A549 (cell line): ENCODE data around the gene SCN2B. TPM values are rescaled to one million over a fixed set of nuclear protein-coding genes. Genes with fewer than 3 reads are reported as not detected.

ENCODE experiments used
- ATAC-seq, 2 experiments: fragments of 200-7000 bp in 1 of 2; fragments of >200 bp in 1 of 2; cut with Nextera tagmentation in 1 of 2; cut with Tn5 transposase in 1 of 2; 3 replicates each; pipeline versions ENCODE4 v1.8.0 to v1.9.1; 2018 to 2020; ENCODE audit warnings: mild to moderate bottlenecking in 1 of 2, moderate library complexity in 1 of 2
- CTCF ChIA-PET: fragments of 300-600 bp; sonication (Branson Sonifier 250); formaldehyde crosslinking; extraction: SDS; loops from one replicate; lab custom pipeline; 2021; ENCODE audit warnings: antibody characterized with exemption, inconsistent platforms; lab: Yijun Ruan, JAX
- POLR2A ChIA-PET: fragments of 350-600 bp; formaldehyde crosslinking; extraction: SDS; loops from one replicate; lab custom pipeline; 2021; ENCODE audit warnings: antibody characterized with exemption, inconsistent platforms; lab: Yijun Ruan, JAX
- DNase-seq, 2 experiments: peaks; one replicate each; pipeline versions ENCODE4 v3.0.0 to v3.0.0-alpha.2; 2011 to 2016; ENCODE audit warnings: low read depth in 1 of 2, low spot score in 1 of 2
- FAIRE-seq: peaks from 2 replicates; lab custom pipeline; 2011; peaks lifted over from hg19 to GRCh38; lab: Jason Lieb, UNC
- H3K27ac ChIP-seq, 2 experiments: fragments of >200 bp; sonication (Bioruptor Twin); formaldehyde crosslinking; 3 replicates each; pipeline ENCODE4 v1.5.1; 2016 to 2017
- H3K4me1 ChIP-seq: fragments of >200 bp; sonication (Bioruptor Twin); formaldehyde crosslinking; 3 replicates; pipeline ENCODE4 v1.6.1; 2016
- H3K4me2 ChIP-seq: fragments of >200 bp; sonication (Bioruptor Twin); formaldehyde crosslinking; 3 replicates; pipeline ENCODE4 v1.6.1; 2016
- H3K4me3 ChIP-seq: fragments of >200 bp; sonication (Bioruptor Twin); formaldehyde crosslinking; 3 replicates; pipeline ENCODE4 v1.5.1; 2016
- H3K9me3 ChIP-seq: fragments of >200 bp; sonication (Bioruptor Twin); formaldehyde crosslinking; 3 replicates; pipeline ENCODE4 v1.6.1; 2016
- CEBPB ChIP-seq, 2 experiments: fragments of >200 bp in 1 of 2; sonication (Bioruptor Twin) in 1 of 2; formaldehyde crosslinking in 1 of 2; IDR thresholded peaks; 2 replicates each; pipeline ENCODE4 v1.6.1; 2012 to 2016
- CHD4 ChIP-seq: fragments of 200-600 bp; sonication (generic); IDR thresholded peaks from 2 replicates; pipeline ENCODE4 v1.6.1; 2016; ENCODE audit warnings: antibody characterized with exemption, mild to moderate bottlenecking, borderline replicate concordance
- EHF ChIP-seq: fragments of 250-450 bp; sonication (Bioruptor Pico); IDR thresholded peaks from 2 replicates; pipeline ENCODE4 v1.5.0; 2020; ENCODE audit warnings: mild to moderate bottlenecking
- EHMT2 ChIP-seq: fragments of 200-600 bp; sonication (generic); IDR thresholded peaks from 2 replicates; pipeline ENCODE4 v1.6.1; 2016; ENCODE audit warnings: antibody characterized with exemption, low read depth, mild to moderate bottlenecking, moderate library complexity
- EP300 ChIP-seq, 2 experiments: fragments of >200 bp; sonication (Bioruptor Twin); formaldehyde crosslinking; IDR thresholded peaks; 2 replicates in 1 of 2; 3 replicates in 1 of 2; pipeline ENCODE4 v1.6.1; 2016 to 2017
- ESRRA ChIP-seq: fragments of 150-350 bp; IDR thresholded peaks from 2 replicates; pipeline ENCODE4 v1.6.1; 2014; ENCODE audit warnings: mild to moderate bottlenecking, low read length, borderline replicate concordance
- FOSB ChIP-seq: fragments of 250-450 bp; sonication (Bioruptor Pico); IDR thresholded peaks from 2 replicates; pipeline ENCODE4 v1.5.0; 2020; ENCODE audit warnings: mild to moderate bottlenecking, moderate library complexity
- FOSL2 ChIP-seq, 2 experiments: fragments of 450-650 bp in 1 of 2; fragments of >200 bp in 1 of 2; sonication (Bioruptor Twin) in 1 of 2; formaldehyde crosslinking; IDR thresholded peaks; 2 replicates each; pipeline versions ENCODE4 v1.5.0 to v1.6.1; 2016 to 2020; ENCODE audit warnings: mild to moderate bottlenecking in 1 of 2, moderate library complexity in 1 of 2
- FOXS1 ChIP-seq: fragments of 250-450 bp; sonication (Bioruptor Pico); IDR thresholded peaks from 2 replicates; pipeline ENCODE4 v1.5.0; 2020; ENCODE audit warnings: mild to moderate bottlenecking, moderate library complexity
- GATA3 ChIP-seq: IDR thresholded peaks from 2 replicates; pipeline ENCODE4 v1.6.1; 2012; ENCODE audit warnings: borderline replicate concordance
- HDAC2 ChIP-seq: fragments of 200-600 bp; sonication (generic); IDR thresholded peaks from 2 replicates; pipeline ENCODE4 v1.6.1; 2016
- HEYL ChIP-seq: fragments of 250-450 bp; sonication (Bioruptor Pico); IDR thresholded peaks from 2 replicates; pipeline ENCODE4 v1.8.0; 2021; ENCODE audit warnings: mild to moderate bottlenecking, moderate library complexity
- HOXA7 ChIP-seq: fragments of 250-450 bp; sonication (Bioruptor Pico); IDR thresholded peaks from 2 replicates; pipeline ENCODE4 v1.5.0; 2020; ENCODE audit warnings: mild to moderate bottlenecking, moderate library complexity
- HOXB13 ChIP-seq: fragments of 250-450 bp; sonication (Bioruptor Pico); IDR thresholded peaks from 2 replicates; pipeline ENCODE4 v1.5.0; 2020; ENCODE audit warnings: low read depth, mild to moderate bottlenecking, moderate library complexity
- HOXB5 ChIP-seq: fragments of 250-450 bp; sonication (Bioruptor Pico); IDR thresholded peaks from 2 replicates; pipeline ENCODE4 v1.5.0; 2020; ENCODE audit warnings: mild to moderate bottlenecking, moderate library complexity
- JUN ChIP-seq, 2 experiments: fragments of >200 bp; sonication (Bioruptor Twin); formaldehyde crosslinking; IDR thresholded peaks; 2 replicates in 1 of 2; 3 replicates in 1 of 2; pipeline ENCODE4 v1.6.1; 2016 to 2017
- MYC ChIP-seq: IDR thresholded peaks from 2 replicates; pipeline ENCODE4 v1.6.1; 2012; ENCODE audit warnings: mild to moderate bottlenecking, inconsistent platforms, low read length, improper control_type of control experiment, borderline replicate concordance
- NFE2L2 ChIP-seq: fragments of 150-350 bp; conservative IDR thresholded peaks from 2 replicates; pipeline ENCODE4 v1.6.1; 2014; ENCODE audit warnings: low read length
- NPAS2 ChIP-seq: fragments of 250-450 bp; sonication (Bioruptor Pico); IDR thresholded peaks from 2 replicates; pipeline ENCODE4 v1.8.0; 2022; ENCODE audit warnings: mild to moderate bottlenecking, moderate library complexity, borderline replicate concordance
- NR3C1 ChIP-seq: fragments of >200 bp; sonication (Bioruptor Twin); formaldehyde crosslinking; IDR thresholded peaks from 3 replicates; pipeline ENCODE4 v1.6.1; 2017
- PHF8 ChIP-seq: fragments of 200-600 bp; sonication (generic); IDR thresholded peaks from 2 replicates; pipeline ENCODE4 v1.6.1; 2016; ENCODE audit warnings: low read depth, mild to moderate bottlenecking, antibody characterized with exemption, moderate library complexity, borderline replicate concordance
- POLR2AphosphoS2 ChIP-seq: conservative IDR thresholded peaks from 2 replicates; pipeline ENCODE4 v1.6.1; 2012; ENCODE audit warnings: low read length, improper control_type of control experiment, inconsistent platforms
- RAD21 ChIP-seq, 2 experiments: fragments of >200 bp in 1 of 2; sonication (Bioruptor Twin) in 1 of 2; formaldehyde crosslinking in 1 of 2; IDR thresholded peaks in 1 of 2; conservative IDR thresholded peaks in 1 of 2; 2 replicates in 1 of 2; 3 replicates in 1 of 2; pipeline ENCODE4 v1.6.1; 2012 to 2018; ENCODE audit warnings: inconsistent platforms in 1 of 2
- RCOR1 ChIP-seq: fragments of 150-350 bp; IDR thresholded peaks from 2 replicates; pipeline ENCODE4 v1.6.1; 2014; ENCODE audit warnings: antibody characterized with exemption, low read length, low read depth
- RFX5 ChIP-seq: fragments of 450-650 bp; IDR thresholded peaks from 2 replicates; pipeline ENCODE4 v1.7.1; 2014; ENCODE audit warnings: antibody characterized with exemption, mild to moderate bottlenecking, moderate library complexity
- RNF2 ChIP-seq: fragments of 200-600 bp; sonication (generic); IDR thresholded peaks from 2 replicates; pipeline ENCODE4 v1.6.1; 2016; ENCODE audit warnings: low read depth, mild to moderate bottlenecking, antibody characterized with exemption, moderate library complexity, borderline replicate concordance
- SMC3 ChIP-seq: fragments of >200 bp; sonication (Bioruptor Twin); formaldehyde crosslinking; IDR thresholded peaks from 3 replicates; pipeline ENCODE4 v1.6.1; 2018; ENCODE audit warnings: inconsistent platforms
- SREBF2 ChIP-seq: fragments of 450-650 bp; IDR thresholded peaks from 2 replicates; pipeline ENCODE4 v1.6.1; 2014; ENCODE audit warnings: mild to moderate bottlenecking, moderate library complexity
- ZNF302 ChIP-seq: fragments of 250-450 bp; sonication (Bioruptor Pico); IDR thresholded peaks from 2 replicates; pipeline ENCODE4 v1.9.0; 2021; ENCODE audit warnings: inconsistent platforms, mild to moderate bottlenecking, moderate library complexity
- ZSCAN20 ChIP-seq: fragments of 250-450 bp; sonication (Bioruptor Pico); IDR thresholded peaks from 2 replicates; pipeline ENCODE4 v1.8.0; 2022; ENCODE audit warnings: mild to moderate bottlenecking, moderate library complexity
- WGBS: methylation state at CpG from one replicate; pipeline ENCODE4 v1.1.6; 2017; ENCODE audit errors: missing lambda C conversion rate; 5-methylcytosine and 5-hydroxymethylcytosine counted together
- polyA plus RNA-seq, 4 experiments: library from polyadenylated mRNA; depleted of rRNA in 3 of 4; stranded (reverse); fragments of >200 nt; fragmentation: RNase III in 1 of 4; extraction: RNeasy Plus Mini Kit Qiagen cat#74134 plus additional on column Dnase treatment in 1 of 4; gene quantifications; 2 replicates in 3 of 4; 3 replicates in 1 of 4; pipeline ENCODE4 v1.2.3, GENCODE V29; 2011 to 2017
- TF ChIP-seq, protein P1 (sequence below): IDR thresholded peaks from 2 replicates; pipeline ENCODE4 v1.6.1; 2012
- TF ChIP-seq, protein P2 (sequence below): fragments of 250-450 bp; sonication (Bioruptor Pico); IDR thresholded peaks from 2 replicates; pipeline ENCODE4 v1.5.0; 2020; ENCODE audit warnings: low read depth, mild to moderate bottlenecking, moderate library complexity
- TF ChIP-seq, protein P3 (sequence below): fragments of 150-350 bp; IDR thresholded peaks from 2 replicates; pipeline ENCODE4 v1.6.1; 2014; ENCODE audit warnings: low read depth, mild to moderate bottlenecking, low read length

The SCN2B gene
- polyA plus RNA-seq, 2 of the 4 experiments (the other 2 are of a cell fraction) = not detected

DNA sequence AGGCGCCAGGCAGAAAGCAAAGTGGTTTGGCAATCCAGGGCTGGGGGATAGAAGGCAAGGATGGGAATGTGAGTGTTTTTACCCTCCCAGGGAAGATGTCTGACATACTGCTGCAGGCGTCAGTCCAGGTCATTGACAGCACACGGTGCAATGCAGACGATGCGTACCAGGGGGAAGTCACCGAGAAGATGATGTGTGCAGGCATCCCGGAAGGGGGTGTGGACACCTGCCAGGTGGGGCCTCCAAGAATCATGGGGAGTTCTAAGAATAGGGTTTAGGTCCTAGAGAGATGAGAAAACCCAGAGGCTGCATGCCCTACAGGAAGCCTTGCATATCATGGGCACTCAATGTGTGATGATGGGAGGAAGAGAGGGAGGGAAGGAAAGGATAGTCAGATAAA, 61.4 kb downstream of the SCN2B start:
- FAIRE-seq (no peak), ATAC-seq (no peak), DNase-seq (no peak)
- CTCF ChIA-PET = no interaction called here
- no peak for TF ChIP-seq FOSL2 (IDR thresholded peaks at IDR 0.05)
- TF ChIP-seq FOSL2 (CRISPR knock-in tag; IDR thresholded peaks at IDR 0.05) = no peak
- TF ChIP-seq HEYL (CRISPR knock-in tag) = no peak
- TF ChIP-seq SMC3 = no peak
- TF ChIP-seq, protein P1, sequence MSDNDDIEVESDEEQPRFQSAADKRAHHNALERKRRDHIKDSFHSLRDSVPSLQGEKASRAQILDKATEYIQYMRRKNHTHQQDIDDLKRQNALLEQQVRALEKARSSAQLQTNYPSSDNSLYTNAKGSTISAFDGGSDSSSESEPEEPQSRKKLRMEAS = no peak
- TF ChIP-seq ZNF302 (CRISPR knock-in tag) = no peak
- no peak for TF ChIP-seq HOXA7 (CRISPR knock-in tag)
- TF ChIP-seq MYC = no peak
- TF ChIP-seq RCOR1 = no peak
- no peak for TF ChIP-seq CHD4
- TF ChIP-seq HOXB5 (CRISPR knock-in tag) = no peak
- no peak for TF ChIP-seq EHMT2
- TF ChIP-seq CEBPB (IDR thresholded peaks at IDR 0.05) = no peak
- no peak for TF ChIP-seq FOSB (CRISPR knock-in tag)
- TF ChIP-seq ESRRA = no peak
- no peak for TF ChIP-seq EHF (CRISPR knock-in tag)
- 70% methylated on average over 7 of the region's 7 CpGs for WGBS
- Histone ChIP-seq H3K27ac (no peak overlapping the region), H3K4me3 (no peak overlapping the region), H3K4me2 (no peak overlapping the region), H3K9me3 (no peaks in the 10 kb centered on the region), H3K4me1 (no peaks in the 10 kb centered on the region)
- POLR2A ChIA-PET = no interaction called here

DNA sequence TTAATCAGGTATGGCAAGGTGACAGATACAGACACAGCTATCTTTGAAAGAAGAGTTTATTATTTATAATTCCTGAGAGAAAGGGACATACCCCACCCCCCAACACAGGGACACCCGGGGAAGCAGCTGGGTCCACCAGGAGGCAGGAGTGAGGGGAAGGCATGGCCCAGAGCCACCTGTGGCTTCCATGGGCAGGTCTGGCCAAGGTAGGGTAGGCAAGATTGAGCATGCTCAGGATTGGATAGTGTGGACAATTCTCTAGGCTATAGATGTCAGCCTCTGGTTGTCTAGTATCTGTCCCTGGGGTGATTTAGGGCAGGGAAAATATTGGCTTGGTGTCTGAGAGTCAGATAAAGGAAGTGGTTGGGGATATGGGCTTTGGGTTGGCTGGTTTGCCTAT, 62.2 kb downstream of the SCN2B start:
- CTCF ChIA-PET = no interaction called here
- H3K9me3 ChIP-seq = no peaks in the 10 kb centered on the region
- DNase-seq = no peak
- no peak overlapping the region for H3K27ac ChIP-seq
- no peak for ATAC-seq
- TF ChIP-seq RNF2 = no peak
- TF ChIP-seq PHF8 = no peak
- no peak for TF ChIP-seq EHMT2
- no peak for TF ChIP-seq JUN (IDR thresholded peaks at IDR 0.05)
- no peak for TF ChIP-seq SMC3
- TF ChIP-seq HDAC2 = no peak
- TF ChIP-seq RCOR1 = no peak
- no peak for TF ChIP-seq GATA3
- TF ChIP-seq SREBF2 = no peak
- TF ChIP-seq MYC = no peak
- no peak for TF ChIP-seq POLR2AphosphoS2
- no peak for TF ChIP-seq RFX5
- TF ChIP-seq RAD21 (conservative IDR thresholded peaks at IDR 0.05 in 1 of 2, IDR thresholded peaks at IDR 0.05 in 1 of 2) = no peak
- TF ChIP-seq NFE2L2 = no peak
- TF ChIP-seq HEYL (CRISPR knock-in tag) = no peak
- TF ChIP-seq, all 56 proteins: peak for 0
- no peak for FAIRE-seq
- POLR2A ChIA-PET = no interaction called here
- H3K4me1 ChIP-seq = no peaks in the 10 kb centered on the region
- WGBS = 0% methylated on average over 1 of the region's 1 CpG
- H3K4me2 ChIP-seq = no peak overlapping the region
- no peak overlapping the region for H3K4me3 ChIP-seq

DNA sequence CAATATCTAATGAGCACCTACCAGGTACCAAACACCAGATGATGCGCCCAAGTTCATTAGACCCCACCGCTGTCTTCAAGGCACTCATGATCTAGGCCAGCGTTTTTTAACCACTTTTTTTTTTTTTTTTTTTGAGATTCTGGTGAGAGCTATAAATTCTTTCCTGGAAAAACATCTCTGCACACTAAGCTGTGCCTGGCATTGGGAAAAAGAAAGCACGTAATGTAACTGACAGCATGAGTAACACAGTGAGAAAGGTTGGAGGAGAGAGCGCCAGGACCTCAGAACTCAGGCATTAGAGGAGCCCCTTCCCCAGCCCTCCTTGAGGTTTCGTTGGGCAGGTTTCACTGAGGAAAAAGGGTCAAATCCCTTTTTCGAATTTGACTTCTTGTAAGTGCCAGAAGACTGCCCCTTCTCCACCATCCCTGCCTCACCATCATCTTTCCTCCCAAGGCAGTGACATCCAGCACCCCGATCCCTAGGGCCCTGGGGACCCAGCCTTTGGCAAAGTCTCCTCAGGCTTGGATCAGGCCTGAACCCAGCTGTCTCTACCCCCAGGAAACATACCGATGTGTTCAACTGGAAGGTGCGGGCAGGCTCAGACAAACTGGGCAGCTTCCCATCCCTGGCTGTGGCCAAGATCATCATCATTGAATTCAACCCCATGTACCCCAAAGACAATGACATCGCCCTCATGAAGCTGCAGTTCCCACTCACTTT, 63.6 kb downstream of the SCN2B start:
- DNase-seq (no peak), ATAC-seq (no peak), FAIRE-seq (no peak)
- no peak overlapping the region for H3K4me3 ChIP-seq
- ChIA-PET CTCF (no interaction called here), POLR2A (no interaction called here)
- H3K4me1 ChIP-seq = no peaks in the 10 kb centered on the region
- no peak overlapping the region for H3K27ac ChIP-seq
- H3K4me2 ChIP-seq = no peak overlapping the region
- WGBS = 53% methylated on average over 11 of the region's 11 CpGs
- no peaks in the 10 kb centered on the region for H3K9me3 ChIP-seq
- TF ChIP-seq FOSB (CRISPR knock-in tag) (no peak), HOXB5 (CRISPR knock-in tag) (no peak), NPAS2 (CRISPR knock-in tag) (no peak), HOXB13 (no peak), ZSCAN20 (CRISPR knock-in tag) (no peak), FOXS1 (no peak), RCOR1 (no peak), EP300 (IDR thresholded peaks at IDR 0.05) (no peak), NR3C1 (no peak)
- TF ChIP-seq, protein P2, sequence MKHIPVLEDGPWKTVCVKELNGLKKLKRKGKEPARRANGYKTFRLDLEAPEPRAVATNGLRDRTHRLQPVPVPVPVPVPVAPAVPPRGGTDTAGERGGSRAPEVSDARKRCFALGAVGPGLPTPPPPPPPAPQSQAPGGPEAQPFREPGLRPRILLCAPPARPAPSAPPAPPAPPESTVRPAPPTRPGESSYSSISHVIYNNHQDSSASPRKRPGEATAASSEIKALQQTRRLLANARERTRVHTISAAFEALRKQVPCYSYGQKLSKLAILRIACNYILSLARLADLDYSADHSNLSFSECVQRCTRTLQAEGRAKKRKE (CRISPR knock-in tag) = no peak
- TF ChIP-seq, protein P3, sequence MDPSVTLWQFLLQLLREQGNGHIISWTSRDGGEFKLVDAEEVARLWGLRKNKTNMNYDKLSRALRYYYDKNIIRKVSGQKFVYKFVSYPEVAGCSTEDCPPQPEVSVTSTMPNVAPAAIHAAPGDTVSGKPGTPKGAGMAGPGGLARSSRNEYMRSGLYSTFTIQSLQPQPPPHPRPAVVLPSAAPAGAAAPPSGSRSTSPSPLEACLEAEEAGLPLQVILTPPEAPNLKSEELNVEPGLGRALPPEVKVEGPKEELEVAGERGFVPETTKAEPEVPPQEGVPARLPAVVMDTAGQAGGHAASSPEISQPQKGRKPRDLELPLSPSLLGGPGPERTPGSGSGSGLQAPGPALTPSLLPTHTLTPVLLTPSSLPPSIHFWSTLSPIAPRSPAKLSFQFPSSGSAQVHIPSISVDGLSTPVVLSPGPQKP = no peak
